Smooth muscle cell (in vitro differentiated cells): ENCODE measurements around the gene S100A13. TPM values are rescaled to one million over a fixed set of nuclear protein-coding genes. Genes with fewer than 3 reads are reported as not detected.
"Not testable (repeated sequence)": the region's sequence is repeated elsewhere in the genome, so short reads cannot be mapped to it uniquely, and the experiment has no call there.

Experiments used
- DNase-seq: peaks from one replicate; lab custom pipeline; 2025; ENCODE audit not compliant: unreplicated experiment; lab: John Stamatoyannopoulos, UW
- H2AFZ ChIP-seq: fragments of 200-600 bp; sonication (generic); 2 replicates; pipeline ENCODE4 v1.6.0; 2016; ENCODE audit warnings: antibody characterized with exemption, low read depth, mild to moderate bottlenecking
- H3F3A ChIP-seq: fragments of 200-600 bp; sonication (generic); 2 replicates; pipeline ENCODE4 v1.6.0; 2017; ENCODE audit warnings: antibody characterized with exemption, low read depth
- H3K27ac ChIP-seq: fragments of 200-600 bp; sonication (generic); 2 replicates; pipeline ENCODE4 v1.5.1; 2016; ENCODE audit warnings: low read depth, mild to moderate bottlenecking
- H3K27me3 ChIP-seq: fragments of 200-600 bp; sonication (generic); 2 replicates; pipeline ENCODE4 v1.6.1; 2016; ENCODE audit warnings: low read depth, mild to moderate bottlenecking
- H3K36me3 ChIP-seq: fragments of 200-600 bp; sonication (generic); 2 replicates; pipeline ENCODE4 v1.5.1; 2016; ENCODE audit warnings: low read depth
- H3K4me1 ChIP-seq: fragments of 200-600 bp; sonication (generic); 2 replicates; pipeline ENCODE4 v1.5.1; 2016; ENCODE audit warnings: low read depth
- H3K4me2 ChIP-seq: fragments of 200-600 bp; sonication (generic); 2 replicates; pipeline ENCODE4 v1.6.0; 2016; ENCODE audit warnings: mild to moderate bottlenecking
- H3K4me3 ChIP-seq: fragments of 200-600 bp; sonication (generic); 2 replicates; pipeline ENCODE4 v1.5.1; 2016; ENCODE audit warnings: mild to moderate bottlenecking
- H3K79me2 ChIP-seq: fragments of 200-600 bp; sonication (generic); 2 replicates; pipeline ENCODE4 v1.6.0; 2016; ENCODE audit warnings: low read depth, mild to moderate bottlenecking
- H3K9ac ChIP-seq: fragments of 200-600 bp; sonication (generic); 2 replicates; pipeline ENCODE4 v1.6.0; 2016; ENCODE audit warnings: low read depth
- H3K9me3 ChIP-seq: fragments of 200-600 bp; sonication (generic); replicated peaks from 2 replicates; pipeline ENCODE4 v1.5.1; 2016; ENCODE audit warnings: low read depth
- H4K20me1 ChIP-seq: fragments of 200-600 bp; sonication (generic); 2 replicates; pipeline ENCODE4 v1.6.0; 2016; ENCODE audit warnings: low read depth
- CTCF ChIP-seq: fragments of 200-600 bp; sonication (generic); IDR thresholded peaks from 2 replicates; pipeline ENCODE4 v1.5.1; 2017; ENCODE audit warnings: borderline replicate concordance, mild to moderate bottlenecking, antibody characterized with exemption; ENCODE audit not compliant: insufficient read depth, poor library complexity, severe bottlenecking
- WGBS: methylation state at CpG from one replicate; pipeline ENCODE4 v1.1.7; 2016; ENCODE audit warnings: low lambda C conversion rate; 5-methylcytosine and 5-hydroxymethylcytosine counted together
- polyA plus RNA-seq: library from polyadenylated mRNA; unstranded; fragments of >200 nt; fragmentation: Nextera tagmentation; extraction: Ambion mirVana; gene quantifications from 2 replicates; pipeline ENCODE4 v1.2.1, GENCODE V29; 2016
- total RNA-seq: library from RNA; depleted of rRNA; stranded (reverse); fragments of >200 nt; gene quantifications from 2 replicates; pipeline ENCODE4 v1.2.3, GENCODE V29; 2014

Gene S100A13
- total and polyA plus RNA-seq, 2 experiments from 2014 or later, result 158 to 498 TPM

DNA sequence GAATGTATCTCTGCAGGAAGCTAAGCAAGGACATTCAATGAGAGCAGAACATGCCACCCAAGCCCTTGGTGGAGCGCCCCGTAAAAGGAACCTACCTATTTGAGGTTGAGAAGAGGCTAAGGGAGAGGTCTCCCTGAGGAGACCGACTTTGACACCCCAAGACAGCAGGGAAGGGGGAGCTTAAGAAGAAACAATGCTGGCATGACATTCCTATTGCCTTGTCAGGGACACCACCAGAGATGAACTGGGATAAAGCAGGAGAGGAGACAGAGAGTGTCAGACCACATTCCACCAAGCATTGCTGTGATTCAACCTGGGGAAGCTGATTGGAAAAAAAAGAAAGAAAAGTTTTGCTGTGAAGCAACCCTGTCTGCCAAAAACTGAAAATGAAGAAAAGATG lies 48.4 kb downstream of the S100A13 start:
- DNase-seq, result no peak
- Histone ChIP-seq H3K4me3 (no peak overlapping the region), H3K27me3 (no peaks in the 10 kb centered on the region), H3K4me1 (peaks cover 15% of the 10 kb centered on the region), H4K20me1 (no peaks in the 10 kb centered on the region), H3K4me2 (peak overlapping the region; percentile 19), H3K79me2 (no peaks in the 10 kb centered on the region), H3K9ac (no peak overlapping the region), H3F3A (no peaks in the 10 kb centered on the region), H3K27ac (no peak overlapping the region), H3K36me3 (no peaks in the 10 kb centered on the region), H2AFZ (no peak overlapping the region), H3K9me3 (no peaks in the 10 kb centered on the region)
- 84% methylated on average over 3 of the region's 3 CpGs for WGBS
- TF ChIP-seq CTCF, result no peak

DNA sequence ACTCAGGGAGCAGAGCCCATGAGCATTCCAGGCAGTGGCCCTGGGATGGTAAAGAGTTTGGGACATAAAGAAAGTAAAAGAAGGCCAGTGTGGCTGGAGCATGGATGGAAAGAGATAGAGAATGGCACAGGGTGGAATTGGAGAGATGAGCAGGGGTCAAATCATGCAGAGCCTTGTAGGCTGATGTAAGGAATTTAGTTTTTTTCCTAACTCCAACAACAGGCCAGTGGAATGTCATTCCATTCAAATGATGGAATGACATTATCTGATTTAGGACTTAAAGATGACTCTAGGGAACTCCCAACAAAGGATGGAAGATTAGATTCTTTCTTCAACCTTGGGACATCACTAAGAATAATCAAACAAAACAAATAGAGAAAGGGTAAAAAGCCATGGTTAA lies 48.8 kb downstream of the S100A13 start:
- H3K4me1 ChIP-seq, result peaks cover 12% of the 10 kb centered on the region
- H3K36me3 ChIP-seq, result no peaks in the 10 kb centered on the region
- H3K9me3 ChIP-seq, result no peaks in the 10 kb centered on the region
- H3F3A ChIP-seq, result no peaks in the 10 kb centered on the region
- no peak for DNase-seq
- no peaks in the 10 kb centered on the region for H3K27me3 ChIP-seq
- no peak overlapping the region for H2AFZ ChIP-seq
- H4K20me1 ChIP-seq, result no peaks in the 10 kb centered on the region
- no peak for TF ChIP-seq CTCF
- H3K4me2 ChIP-seq, result peak overlapping the region; percentile 19
- H3K9ac ChIP-seq, result no peak overlapping the region
- H3K79me2 ChIP-seq, result no peaks in the 10 kb centered on the region
- no peak overlapping the region for H3K4me3 ChIP-seq
- no peak overlapping the region for H3K27ac ChIP-seq

DNA sequence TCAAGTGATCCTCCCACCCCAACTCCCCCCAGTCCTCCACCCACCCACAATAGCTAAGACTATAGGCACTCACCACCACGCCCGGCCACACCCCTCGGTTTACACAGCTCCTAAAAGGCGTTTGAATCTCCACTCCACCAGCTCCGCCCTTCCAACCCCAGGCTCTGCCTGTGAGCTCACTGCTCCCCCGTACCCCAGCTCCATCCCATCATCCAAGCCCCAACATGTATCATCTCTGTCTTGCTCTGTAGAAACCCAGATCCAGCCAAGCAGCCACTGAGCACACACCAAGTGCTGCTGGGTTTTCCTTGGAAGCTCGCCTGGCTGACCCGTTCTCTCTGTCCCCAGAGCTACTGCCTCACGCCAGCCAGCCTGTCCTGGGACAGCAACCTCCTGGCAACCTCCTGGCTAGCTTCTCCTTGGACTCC lies 49.7 kb downstream of the S100A13 start:
- no peaks in the 10 kb centered on the region for H3K9me3 ChIP-seq
- no peak for TF ChIP-seq CTCF
- 90% methylated on average over 6 of the region's 9 CpGs for WGBS
- no peaks in the 10 kb centered on the region for H3K79me2 ChIP-seq
- H3K27me3 ChIP-seq, result no peaks in the 10 kb centered on the region
- H4K20me1 ChIP-seq, result no peaks in the 10 kb centered on the region
- no peaks in the 10 kb centered on the region for H3K36me3 ChIP-seq
- DNase-seq, result no peak
- H3K4me3 ChIP-seq, result no peak overlapping the region
- no peak overlapping the region for H3K4me2 ChIP-seq
- no peak overlapping the region for H3K27ac ChIP-seq
- H2AFZ ChIP-seq, result no peak overlapping the region
- peaks cover 12% of the 10 kb centered on the region for H3K4me1 ChIP-seq
- H3F3A ChIP-seq, result no peaks in the 10 kb centered on the region
- H3K9ac ChIP-seq, result no peak overlapping the region

GRCh38 chr1:153577138-153577537 lies 50.2 kb downstream of the S100A13 start:
- 64% methylated on average over 4 of the region's 4 CpGs for WGBS
- no peak overlapping the region for H3K9ac ChIP-seq
- H2AFZ ChIP-seq, result no peak overlapping the region
- no peak overlapping the region for H3K27ac ChIP-seq
- H3K27me3 ChIP-seq, result no peaks in the 10 kb centered on the region
- H3K4me1 ChIP-seq, result peaks cover 12% of the 10 kb centered on the region
- no peak for DNase-seq
- H3K36me3 ChIP-seq, result no peaks in the 10 kb centered on the region
- no peaks in the 10 kb centered on the region for H3K79me2 ChIP-seq
- no peak overlapping the region for H3K4me3 ChIP-seq
- H3F3A ChIP-seq, result no peaks in the 10 kb centered on the region
- no peaks in the 10 kb centered on the region for H3K9me3 ChIP-seq
- TF ChIP-seq CTCF, result no peak
- H3K4me2 ChIP-seq, result no peak overlapping the region
- H4K20me1 ChIP-seq, result no peaks in the 10 kb centered on the region

DNA sequence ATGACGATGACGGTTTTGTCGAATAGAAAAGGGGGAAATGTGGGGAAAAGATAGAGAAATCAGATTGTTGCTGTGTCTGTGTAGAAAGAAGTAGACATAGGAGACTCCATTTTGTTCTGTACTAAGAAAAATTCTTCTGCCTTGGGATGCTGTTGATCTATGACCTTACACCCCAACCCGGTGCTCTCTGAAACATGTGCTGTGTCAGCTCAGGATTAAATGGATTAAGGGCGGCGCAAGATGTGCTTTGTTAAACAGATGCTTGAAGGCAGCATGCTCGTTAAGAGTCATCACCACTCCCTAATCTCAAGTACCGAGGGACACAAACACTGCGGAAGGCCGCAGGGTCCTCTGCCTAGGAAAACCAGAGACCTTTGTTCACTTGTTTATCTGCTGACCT lies 51.8 kb downstream of the S100A13 start:
- not testable (repeated sequence) for H3K4me2 ChIP-seq, H3F3A ChIP-seq, H2AFZ ChIP-seq, H3K79me2 ChIP-seq, H3K4me3 ChIP-seq, H3K27me3 ChIP-seq, H3K9ac ChIP-seq, H3K9me3 ChIP-seq, H3K27ac ChIP-seq, DNase-seq, H3K36me3 ChIP-seq, H4K20me1 ChIP-seq
- 42% methylated on average over 10 of the region's 10 CpGs for WGBS
- peaks cover 12% of the 10 kb centered on the region for H3K4me1 ChIP-seq

DNA sequence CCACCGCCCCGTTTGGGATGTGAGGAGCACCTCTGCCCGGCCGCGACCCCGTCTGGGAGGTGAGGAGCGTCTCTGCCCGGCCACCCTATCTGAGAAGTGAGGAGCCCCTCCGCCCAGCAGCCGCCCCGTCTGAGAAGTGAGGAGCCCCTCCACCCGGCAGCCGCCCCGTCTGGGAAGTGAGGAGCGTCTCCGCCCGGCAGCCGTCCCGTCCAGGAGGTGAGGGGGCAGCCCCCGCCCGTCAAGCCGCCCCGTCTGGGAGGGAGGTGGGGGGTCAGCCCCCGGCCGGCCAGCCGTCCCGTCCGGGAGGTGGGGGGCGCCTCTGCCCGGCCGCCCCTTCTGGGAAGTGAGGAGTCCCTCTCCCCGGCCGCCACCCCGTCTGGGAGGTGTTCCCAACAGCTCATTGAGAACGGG lies 52.2 kb downstream of the S100A13 start:
- not testable (repeated sequence) for H3K9ac ChIP-seq, H3K9me3 ChIP-seq, H3F3A ChIP-seq, H4K20me1 ChIP-seq, H3K27ac ChIP-seq, H2AFZ ChIP-seq, H3K4me2 ChIP-seq, H3K27me3 ChIP-seq, DNase-seq, H3K36me3 ChIP-seq, H3K79me2 ChIP-seq, H3K4me3 ChIP-seq
- WGBS, result 91% methylated on average over 13 of the region's 35 CpGs
- H3K4me1 ChIP-seq, result peaks cover 12% of the 10 kb centered on the region
